IMR-90 (cell line): ENCODE results near the gene CDH23. TPM values are rescaled to one million over a fixed set of nuclear protein-coding genes. Genes with fewer than 3 reads are reported as not detected.

ENCODE experiments used
- ATAC-seq: fragments of 200-7000 bp; cut with Tn5 transposase; 2 replicates; pipeline ENCODE4 v1.9.1; 2020; ENCODE audit warnings: low read depth, mild to moderate bottlenecking, moderate library complexity
- Bru-seq: library from RNA; stranded (reverse); fragments of 400-500 nt; gene quantifications from one replicate; lab custom pipeline; 2021; lab: Mats Ljungman, UMichigan
- BruChase-seq, 2 experiments: library from RNA; stranded (reverse); fragments of 400-500 nt; gene quantifications; one replicate each; lab custom pipeline; 2021; lab: Mats Ljungman, UMichigan
- BruUV-seq: library from RNA; stranded (reverse); fragments of 400-500 nt; replicated peaks from 2 replicates; lab custom pipeline; 2021; lab: Mats Ljungman, UMichigan
- CTCF ChIA-PET: fragments of 300-600 bp; formaldehyde crosslinking; extraction: SDS; loops from one replicate; lab custom pipeline; 2021; ENCODE audit warnings: antibody characterized with exemption; lab: Yijun Ruan, JAX
- POLR2A ChIA-PET: fragments of 300-600 bp; sonication (Branson Sonifier 250); formaldehyde crosslinking; loops from one replicate; lab custom pipeline; 2022; ENCODE audit warnings: antibody characterized with exemption; ENCODE audit not compliant: unreplicated experiment; lab: Charles Lee
- DNase-seq: peaks from one replicate; pipeline ENCODE4 v3.0.0; 2013
- H2AFZ ChIP-seq: replicated peaks from 2 replicates; pipeline ENCODE3; 2013; ENCODE audit warnings: low read length, mild to moderate bottlenecking; ENCODE audit not compliant: poor library complexity
- H2AK5ac ChIP-seq: 2 replicates; pipeline ENCODE4 v1.6.1; 2013; ENCODE audit warnings: low read depth, low read length, inconsistent platforms
- H2AK9ac ChIP-seq: replicated peaks from 2 replicates; pipeline ENCODE3; 2013; ENCODE audit warnings: mild to moderate bottlenecking, low read depth, low read length, moderate library complexity; ENCODE audit not compliant: poor library complexity
- H2BK120ac ChIP-seq: 2 replicates; pipeline ENCODE4 v1.6.1; 2013; ENCODE audit warnings: low read depth, low read length, inconsistent platforms
- H2BK15ac ChIP-seq: 3 replicates; pipeline ENCODE4 v1.6.1; 2013; ENCODE audit warnings: low read depth, low read length, inconsistent platforms
- H2BK20ac ChIP-seq: 2 replicates; pipeline ENCODE4 v1.6.1; 2013; ENCODE audit warnings: low read depth, mild to moderate bottlenecking, inconsistent platforms, low read length, moderate library complexity
- H2BK5ac ChIP-seq: 2 replicates; pipeline ENCODE4 v1.6.1; 2013; ENCODE audit warnings: mild to moderate bottlenecking, low read depth, low read length, inconsistent platforms; ENCODE audit not compliant: poor library complexity, severe bottlenecking
- H3K14ac ChIP-seq: replicated peaks from 2 replicates; pipeline ENCODE4 v1.6.1; 2013; ENCODE audit warnings: low read depth, low read length, inconsistent platforms
- H3K18ac ChIP-seq: 2 replicates; pipeline ENCODE4 v1.6.1; 2013; ENCODE audit warnings: low read depth, low read length, control low read depth
- H3K23ac ChIP-seq: 2 replicates; pipeline ENCODE4 v1.6.1; 2013; ENCODE audit warnings: low read depth, low read length, inconsistent platforms
- H3K27ac ChIP-seq: 2 replicates; pipeline ENCODE4 v1.5.1; 2013; ENCODE audit warnings: mild to moderate bottlenecking, control low read depth, low read length; ENCODE audit not compliant: insufficient read depth
- H3K27me3 ChIP-seq: 2 replicates; pipeline ENCODE4 v1.6.1; 2013; ENCODE audit warnings: low read length; ENCODE audit not compliant: control insufficient read depth, insufficient read depth
- H3K36me3 ChIP-seq: 2 replicates; pipeline ENCODE4 v1.6.1; 2013; ENCODE audit warnings: low read length, mixed read lengths; ENCODE audit not compliant: control insufficient read depth, insufficient read depth
- H3K4ac ChIP-seq: 2 replicates; pipeline ENCODE4 v1.6.1; 2013; ENCODE audit warnings: low read depth, low read length, inconsistent platforms
- H3K4me1 ChIP-seq: 2 replicates; pipeline ENCODE4 v1.6.1; 2013; ENCODE audit warnings: low read length, mixed read lengths; ENCODE audit not compliant: control insufficient read depth, insufficient read depth
- H3K4me2 ChIP-seq: 2 replicates; pipeline ENCODE4 v1.6.1; 2013; ENCODE audit warnings: low read depth, mild to moderate bottlenecking, control low read depth, low read length, moderate library complexity
- H3K4me3 ChIP-seq: 2 replicates; pipeline ENCODE4 v1.5.1; 2013; ENCODE audit warnings: low read depth, mild to moderate bottlenecking, control low read depth, low read length, moderate library complexity; ENCODE audit not compliant: insufficient read depth
- H3K56ac ChIP-seq: 2 replicates; pipeline ENCODE4 v1.6.1; 2013; ENCODE audit warnings: low read length, inconsistent platforms; ENCODE audit not compliant: insufficient read depth; ENCODE audit errors: extremely low read depth
- H3K79me1 ChIP-seq, 2 experiments: 2 replicates each; pipeline ENCODE4 v1.6.1; 2013; ENCODE audit warnings: low read length in 2 of 2, inconsistent platforms in 1 of 2, low read depth in 1 of 2
- H3K9ac ChIP-seq: 2 replicates; pipeline ENCODE4 v1.6.1; 2013; ENCODE audit warnings: low read depth, low read length, control low read depth
- H3K9me1 ChIP-seq: 2 replicates; pipeline ENCODE4 v1.6.1; 2013; ENCODE audit warnings: low read length, inconsistent platforms; ENCODE audit not compliant: insufficient read depth
- H3K9me3 ChIP-seq: 2 replicates; pipeline ENCODE4 v1.6.1; 2013; ENCODE audit warnings: low read length; ENCODE audit not compliant: control insufficient read depth, insufficient read depth
- H4K20me1 ChIP-seq: 2 replicates; pipeline ENCODE4 v1.6.1; 2013; ENCODE audit warnings: low read length, inconsistent platforms; ENCODE audit not compliant: insufficient read depth
- H4K5ac ChIP-seq: 2 replicates; pipeline ENCODE4 v1.6.1; 2013; ENCODE audit warnings: mild to moderate bottlenecking, low read depth, low read length, control low read depth
- H4K8ac ChIP-seq, 2 experiments: 2 replicates each; pipeline ENCODE4 v1.6.1; 2013; ENCODE audit warnings: low read depth in 2 of 2, low read length in 2 of 2, control low read depth in 1 of 2, inconsistent platforms in 1 of 2
- H4K91ac ChIP-seq: 2 replicates; pipeline ENCODE4 v1.6.1; 2013; ENCODE audit warnings: low read depth, low read length, inconsistent platforms; ENCODE audit not compliant: insufficient read depth
- BHLHE40 ChIP-seq: fragments of 150-350 bp; IDR thresholded peaks from 2 replicates; pipeline ENCODE4 v1.6.1; 2016; ENCODE audit warnings: mild to moderate bottlenecking, low read depth, low read length
- CHD1 ChIP-seq: IDR thresholded peaks from 2 replicates; pipeline ENCODE4 v1.6.1; 2012; ENCODE audit warnings: low read depth, low read length, improper control_type of control experiment
- FOS ChIP-seq: fragments of 150-350 bp; IDR thresholded peaks from 2 replicates; pipeline ENCODE4 v1.6.1; 2016; ENCODE audit warnings: low read depth, low read length
- MAFK ChIP-seq: IDR thresholded peaks from 2 replicates; pipeline ENCODE4 v1.6.1; 2012; ENCODE audit warnings: low read depth, low read length, improper control_type of control experiment
- MAZ ChIP-seq: IDR thresholded peaks from 2 replicates; pipeline ENCODE4 v1.6.1; 2012; ENCODE audit warnings: low read depth, mild to moderate bottlenecking, low read length, improper control_type of control experiment, moderate library complexity, borderline replicate concordance
- MXI1 ChIP-seq: IDR thresholded peaks from 2 replicates; pipeline ENCODE4 v1.6.1; 2012; ENCODE audit warnings: low read depth, mild to moderate bottlenecking, low read length, moderate library complexity, borderline replicate concordance
- POLR2A ChIP-seq: IDR thresholded peaks from 2 replicates; pipeline ENCODE4 v1.6.1; 2012; ENCODE audit warnings: mild to moderate bottlenecking, low read depth, low read length
- RAD21 ChIP-seq: IDR thresholded peaks from 2 replicates; pipeline ENCODE4 v1.6.1; 2012; ENCODE audit warnings: low read length, improper control_type of control experiment
- RCOR1 ChIP-seq: IDR thresholded peaks from 2 replicates; pipeline ENCODE4 v1.6.1; 2012; ENCODE audit warnings: mild to moderate bottlenecking, low read length, improper control_type of control experiment; ENCODE audit not compliant: insufficient replicate concordance
- RFX5 ChIP-seq: IDR thresholded peaks from 2 replicates; pipeline ENCODE4 v1.8.0; 2012; ENCODE audit warnings: low read depth, mild to moderate bottlenecking, low read length, moderate library complexity
- SMC3 ChIP-seq: fragments of 150-350 bp; IDR thresholded peaks from 2 replicates; pipeline ENCODE4 v1.6.1; 2016; ENCODE audit warnings: low read depth, mild to moderate bottlenecking, antibody characterized with exemption, low read length, moderate library complexity
- WGBS, 2 experiments: methylation state at CpG; one replicate each; pipeline versions ENCODE4 v1.1.5 to v1.1.7; 2013; ENCODE audit warnings: missing lambda C conversion rate in 2 of 2; ENCODE audit not compliant: insufficient read length in 1 of 2; ENCODE audit errors: extremely low coverage in 2 of 2; 5-methylcytosine and 5-hydroxymethylcytosine counted together
- dilution Hi-C: fragments of 300-500 bp; cut with HindIII; formaldehyde crosslinking; loops from one replicate; pipeline ENCODE4 v1.14.3; 2018; ENCODE audit warnings: low sequenced_read_pairs; ENCODE audit not compliant: unreplicated experiment
- in situ Hi-C: fragments of 300-500 bp; cut with MboI; formaldehyde crosslinking; loops from 3 replicates; pipeline ENCODE4 v1.14.3; 2019; ENCODE audit warnings: low sequenced_read_pairs, inconsistent platforms, mixed read lengths
- intact Hi-C: fragments of 100-400 bp; cut with micrococcal nuclease; formaldehyde crosslinking; loops from 2 replicates; pipeline ENCODE4 v1.10.0; 2022
- long read RNA-seq: library from polyadenylated mRNA; unstranded; transcript quantifications from one replicate; pipeline ENCODE4 v2.0.0, GENCODE V29; 2021; ENCODE audit not compliant: unreplicated experiment
- polyA plus RNA-seq, 3 experiments: library from polyadenylated mRNA; depleted of rRNA; stranded (reverse); fragments of >200 nt; gene quantifications; 2 replicates each; pipeline ENCODE4 v1.2.3, GENCODE V29; 2012; ENCODE audit warnings: low replicate concordance in 1 of 3
- total RNA-seq: library from RNA; depleted of rRNA; stranded (reverse); fragments of >200 nt; gene quantifications from 2 replicates; pipeline ENCODE4 v1.2.3, GENCODE V29; 2012; rRNA removed
- TF ChIP-seq, protein P1 (sequence below): conservative IDR thresholded peaks from 2 replicates; pipeline ENCODE4 v1.5.1; 2012; ENCODE audit warnings: mild to moderate bottlenecking, low read depth, low read length, improper control_type of control experiment
- TF ChIP-seq, protein P2 (sequence below): fragments of 150-350 bp; IDR thresholded peaks from 2 replicates; pipeline ENCODE4 v1.6.1; 2017; ENCODE audit warnings: mild to moderate bottlenecking, antibody characterized with exemption, low read length, low read depth
- TF ChIP-seq, protein P3 (sequence below): fragments of 150-350 bp; IDR thresholded peaks from 2 replicates; pipeline ENCODE4 v1.6.1; 2016; ENCODE audit warnings: low read depth, mild to moderate bottlenecking, low read length, moderate library complexity, borderline replicate concordance

The CDH23 gene
- total RNA-seq (under 0.01 TPM in 2 replicates), polyA plus RNA-seq (2012; rRNA removed) (0.03 TPM in 1 of 2 replicates, not detected in the other), Bru-seq, nascent RNA (percentile 1 among the genes with signal in this experiment), BruChase-seq, experiment 1, labeled RNA remaining after a 6-hour chase (percentile 2 among the genes with signal in this experiment), BruChase-seq, experiment 2, labeled RNA remaining after a 2-hour chase (percentile 2 among the genes with signal in this experiment)
- polyA plus RNA-seq (2012; cell fraction: cytosol; rRNA removed), result 0.01 TPM in 1 of 2 replicates, not detected in the other
- polyA plus RNA-seq (2012; cell fraction: nucleus; rRNA removed; ENCODE audit: low replicate concordance), result 0.07 and 0.08 TPM in 2 replicates
- long read RNA-seq, partial matches to known transcripts, result 0 of 1 reads
- long read RNA-seq, other reads (novel, unspliced or antisense), result 1 of 1 reads

DNA sequence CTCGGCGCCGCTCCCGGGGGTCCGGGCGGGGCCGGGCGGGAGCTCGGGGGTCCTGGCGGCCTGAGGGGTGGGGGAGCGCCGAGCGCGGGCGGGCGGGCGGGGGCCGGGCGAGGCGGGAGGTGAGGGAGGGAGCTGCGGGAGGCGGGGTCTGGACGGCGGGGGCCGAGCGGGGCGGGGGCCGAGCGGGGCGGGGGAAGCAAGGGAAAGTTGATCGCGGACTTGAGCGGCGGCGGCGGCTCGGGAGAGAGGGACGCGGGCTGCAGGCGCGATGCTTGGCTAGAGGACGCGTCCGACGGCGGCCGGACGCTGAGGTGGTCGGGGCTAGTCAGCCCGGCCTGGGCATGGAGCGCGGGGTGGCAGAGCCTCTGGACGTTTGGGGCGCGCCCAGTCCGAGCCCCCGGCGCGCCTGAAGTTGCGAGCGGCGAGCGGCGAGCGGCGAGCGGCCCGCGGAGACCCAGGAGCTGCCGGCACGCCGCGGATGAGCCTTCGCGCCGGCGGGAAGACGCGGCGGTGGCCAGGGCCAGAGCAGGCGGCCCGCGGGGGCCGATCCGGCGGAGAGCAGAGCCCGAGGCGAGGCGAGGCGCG is at the start of gene CDH23:
Gene CDH23, plus strand, starts transcription at position 210 of the 585 bp plus-strand sequence. CDS start 42,912 bp downstream, outside the sequence.
- Histone ChIP-seq H4K20me1 (no peaks in the 10 kb centered on the region), H2AK5ac (no peak within 1 kb of the TSS), H3K79me1 (no peaks in the 10 kb centered on the region), H3K56ac (no peak within 1 kb of the TSS), H3K4me1 (no peaks in the 10 kb centered on the region; the same call in 1 of the 2 replicates), H3K9ac (no peak within 1 kb of the TSS), H3K9me3 (no peaks in the 10 kb centered on the region), H3K27me3 (peaks cover 84% of the 10 kb centered on the region), H3K9me1 (no peaks in the 10 kb centered on the region), H2BK15ac (no peak within 1 kb of the TSS), H3K18ac (no peak within 1 kb of the TSS), H3K4ac (no peak within 1 kb of the TSS), H2BK5ac (no peak within 1 kb of the TSS), H2BK20ac (no peak within 1 kb of the TSS), H3K36me3 (no peaks in the 10 kb centered on the region), H2AFZ (no peak within 1 kb of the TSS), H3K4me3 (no peak within 1 kb of the TSS), H3K14ac (no peak within 1 kb of the TSS), H4K8ac (no peak within 1 kb of the TSS), H2AK9ac (no peak within 1 kb of the TSS), H2BK120ac (no peak within 1 kb of the TSS), H3K23ac (no peak within 1 kb of the TSS), H3K4me2 (no peak within 1 kb of the TSS), H4K5ac (no peak within 1 kb of the TSS), H3K27ac (no peak within 1 kb of the TSS), H4K91ac (no peak within 1 kb of the TSS)
- intact Hi-C loops (no loop called here), in situ Hi-C loops (no loop called here), dilution Hi-C loops (no loop called here)
- ATAC-seq (peak; percentile 64), DNase-seq (no peak)
- CTCF ChIA-PET, result no interaction called here
- WGBS, 2 experiments, result 1% methylated on average over 36 of the region's 91 CpGs; no CpG with 5 or more reads in 1 of the 2 experiments
- POLR2A ChIA-PET, result no interaction called here
- no TSS peak for BruUV-seq
- TF ChIP-seq, protein P1, sequence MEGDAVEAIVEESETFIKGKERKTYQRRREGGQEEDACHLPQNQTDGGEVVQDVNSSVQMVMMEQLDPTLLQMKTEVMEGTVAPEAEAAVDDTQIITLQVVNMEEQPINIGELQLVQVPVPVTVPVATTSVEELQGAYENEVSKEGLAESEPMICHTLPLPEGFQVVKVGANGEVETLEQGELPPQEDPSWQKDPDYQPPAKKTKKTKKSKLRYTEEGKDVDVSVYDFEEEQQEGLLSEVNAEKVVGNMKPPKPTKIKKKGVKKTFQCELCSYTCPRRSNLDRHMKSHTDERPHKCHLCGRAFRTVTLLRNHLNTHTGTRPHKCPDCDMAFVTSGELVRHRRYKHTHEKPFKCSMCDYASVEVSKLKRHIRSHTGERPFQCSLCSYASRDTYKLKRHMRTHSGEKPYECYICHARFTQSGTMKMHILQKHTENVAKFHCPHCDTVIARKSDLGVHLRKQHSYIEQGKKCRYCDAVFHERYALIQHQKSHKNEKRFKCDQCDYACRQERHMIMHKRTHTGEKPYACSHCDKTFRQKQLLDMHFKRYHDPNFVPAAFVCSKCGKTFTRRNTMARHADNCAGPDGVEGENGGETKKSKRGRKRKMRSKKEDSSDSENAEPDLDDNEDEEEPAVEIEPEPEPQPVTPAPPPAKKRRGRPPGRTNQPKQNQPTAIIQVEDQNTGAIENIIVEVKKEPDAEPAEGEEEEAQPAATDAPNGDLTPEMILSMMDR, result no peak
- TF ChIP-seq BHLHE40 (no peak), MAZ (no peak), FOS (no peak), SMC3 (no peak), RFX5 (no peak), RCOR1 (no peak), MAFK (no peak), MXI1 (no peak), RAD21 (no peak), POLR2A (no peak), CHD1 (no peak)
- TF ChIP-seq, protein P2, sequence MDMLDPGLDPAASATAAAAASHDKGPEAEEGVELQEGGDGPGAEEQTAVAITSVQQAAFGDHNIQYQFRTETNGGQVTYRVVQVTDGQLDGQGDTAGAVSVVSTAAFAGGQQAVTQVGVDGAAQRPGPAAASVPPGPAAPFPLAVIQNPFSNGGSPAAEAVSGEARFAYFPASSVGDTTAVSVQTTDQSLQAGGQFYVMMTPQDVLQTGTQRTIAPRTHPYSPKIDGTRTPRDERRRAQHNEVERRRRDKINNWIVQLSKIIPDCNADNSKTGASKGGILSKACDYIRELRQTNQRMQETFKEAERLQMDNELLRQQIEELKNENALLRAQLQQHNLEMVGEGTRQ, result no peak
- TF ChIP-seq, protein P3, sequence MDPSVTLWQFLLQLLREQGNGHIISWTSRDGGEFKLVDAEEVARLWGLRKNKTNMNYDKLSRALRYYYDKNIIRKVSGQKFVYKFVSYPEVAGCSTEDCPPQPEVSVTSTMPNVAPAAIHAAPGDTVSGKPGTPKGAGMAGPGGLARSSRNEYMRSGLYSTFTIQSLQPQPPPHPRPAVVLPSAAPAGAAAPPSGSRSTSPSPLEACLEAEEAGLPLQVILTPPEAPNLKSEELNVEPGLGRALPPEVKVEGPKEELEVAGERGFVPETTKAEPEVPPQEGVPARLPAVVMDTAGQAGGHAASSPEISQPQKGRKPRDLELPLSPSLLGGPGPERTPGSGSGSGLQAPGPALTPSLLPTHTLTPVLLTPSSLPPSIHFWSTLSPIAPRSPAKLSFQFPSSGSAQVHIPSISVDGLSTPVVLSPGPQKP, result no peak
